WTC11 (cell line): Measurements from ENCODE around the gene NTN1.

Source experiments
- ATF2 ChIP-seq: sonication (generic); formaldehyde crosslinking; IDR thresholded peaks from 2 replicates; pipeline ENCODE4 v1.8.1; 2022; ENCODE audit warnings: low read depth, missing genetic modification reagents, borderline replicate concordance
- CTCF ChIP-seq: fragments of 200-600 bp; IDR thresholded peaks from 2 replicates; pipeline ENCODE4 v1.8.0; 2022; ENCODE audit warnings: antibody characterized with exemption
- GABPB1 ChIP-seq: sonication (generic); formaldehyde crosslinking; IDR thresholded peaks from 2 replicates; pipeline ENCODE4 v1.8.1; 2023; ENCODE audit warnings: mild to moderate bottlenecking, missing genetic modification reagents
- JAZF1 ChIP-seq: fragments of 250-450 bp; sonication (Bioruptor Pico); IDR thresholded peaks from 2 replicates; pipeline ENCODE4 v1.9.0; 2021; ENCODE audit warnings: moderate library complexity, mild to moderate bottlenecking, inconsistent platforms
- KAT7 ChIP-seq: sonication (generic); formaldehyde crosslinking; IDR thresholded peaks from 2 replicates; pipeline ENCODE4 v1.8.1; 2023; ENCODE audit warnings: missing genetic modification reagents, mild to moderate bottlenecking, borderline replicate concordance
- MAX ChIP-seq: sonication (generic); formaldehyde crosslinking; IDR thresholded peaks from 2 replicates; pipeline ENCODE4 v1.8.0; 2022; ENCODE audit warnings: mild to moderate bottlenecking, missing genetic modification reagents
- MXD4 ChIP-seq: fragments of 250-450 bp; sonication (Bioruptor Pico); IDR thresholded peaks from 2 replicates; pipeline ENCODE4 v1.8.0; 2021; ENCODE audit warnings: mild to moderate bottlenecking, moderate library complexity, borderline replicate concordance
- USF2 ChIP-seq: sonication (generic); formaldehyde crosslinking; IDR thresholded peaks from 2 replicates; pipeline ENCODE4 v1.8.1; 2023; ENCODE audit warnings: mild to moderate bottlenecking, missing genetic modification reagents, moderate library complexity
- TF ChIP-seq, protein P1 (sequence below): sonication (generic); formaldehyde crosslinking; IDR thresholded peaks from 2 replicates; pipeline ENCODE4 v1.8.0; 2022; ENCODE audit warnings: missing genetic modification reagents
- TF ChIP-seq, protein P2 (sequence below): fragments of 250-450 bp; sonication (Bioruptor Pico); conservative IDR thresholded peaks from 2 replicates; pipeline ENCODE4 v1.9.0; 2021; ENCODE audit warnings: mild to moderate bottlenecking

GRCh38 chr17:9232591-9233270 lies 211.4 kb downstream of the NTN1 start:
- TF ChIP-seq ATF2 (no peak), MAX (no peak), JAZF1 (CRISPR knock-in tag) (no peak), CTCF (no peak), KAT7 (CRISPR knock-in tag) (no peak), USF2 (CRISPR knock-in tag) (no peak), MXD4 (no peak), GABPB1 (CRISPR knock-in tag) (no peak)
- TF ChIP-seq, protein P1, sequence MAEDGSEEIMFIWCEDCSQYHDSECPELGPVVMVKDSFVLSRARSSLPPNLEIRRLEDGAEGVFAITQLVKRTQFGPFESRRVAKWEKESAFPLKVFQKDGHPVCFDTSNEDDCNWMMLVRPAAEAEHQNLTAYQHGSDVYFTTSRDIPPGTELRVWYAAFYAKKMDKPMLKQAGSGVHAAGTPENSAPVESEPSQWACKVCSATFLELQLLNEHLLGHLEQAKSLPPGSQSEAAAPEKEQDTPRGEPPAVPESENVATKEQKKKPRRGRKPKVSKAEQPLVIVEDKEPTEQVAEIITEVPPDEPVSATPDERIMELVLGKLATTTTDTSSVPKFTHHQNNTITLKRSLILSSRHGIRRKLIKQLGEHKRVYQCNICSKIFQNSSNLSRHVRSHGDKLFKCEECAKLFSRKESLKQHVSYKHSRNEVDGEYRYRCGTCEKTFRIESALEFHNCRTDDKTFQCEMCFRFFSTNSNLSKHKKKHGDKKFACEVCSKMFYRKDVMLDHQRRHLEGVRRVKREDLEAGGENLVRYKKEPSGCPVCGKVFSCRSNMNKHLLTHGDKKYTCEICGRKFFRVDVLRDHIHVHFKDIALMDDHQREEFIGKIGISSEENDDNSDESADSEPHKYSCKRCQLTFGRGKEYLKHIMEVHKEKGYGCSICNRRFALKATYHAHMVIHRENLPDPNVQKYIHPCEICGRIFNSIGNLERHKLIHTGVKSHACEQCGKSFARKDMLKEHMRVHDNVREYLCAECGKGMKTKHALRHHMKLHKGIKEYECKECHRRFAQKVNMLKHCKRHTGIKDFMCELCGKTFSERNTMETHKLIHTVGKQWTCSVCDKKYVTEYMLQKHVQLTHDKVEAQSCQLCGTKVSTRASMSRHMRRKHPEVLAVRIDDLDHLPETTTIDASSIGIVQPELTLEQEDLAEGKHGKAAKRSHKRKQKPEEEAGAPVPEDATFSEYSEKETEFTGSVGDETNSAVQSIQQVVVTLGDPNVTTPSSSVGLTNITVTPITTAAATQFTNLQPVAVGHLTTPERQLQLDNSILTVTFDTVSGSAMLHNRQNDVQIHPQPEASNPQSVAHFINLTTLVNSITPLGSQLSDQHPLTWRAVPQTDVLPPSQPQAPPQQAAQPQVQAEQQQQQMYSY, result no peak
- TF ChIP-seq, protein P2, sequence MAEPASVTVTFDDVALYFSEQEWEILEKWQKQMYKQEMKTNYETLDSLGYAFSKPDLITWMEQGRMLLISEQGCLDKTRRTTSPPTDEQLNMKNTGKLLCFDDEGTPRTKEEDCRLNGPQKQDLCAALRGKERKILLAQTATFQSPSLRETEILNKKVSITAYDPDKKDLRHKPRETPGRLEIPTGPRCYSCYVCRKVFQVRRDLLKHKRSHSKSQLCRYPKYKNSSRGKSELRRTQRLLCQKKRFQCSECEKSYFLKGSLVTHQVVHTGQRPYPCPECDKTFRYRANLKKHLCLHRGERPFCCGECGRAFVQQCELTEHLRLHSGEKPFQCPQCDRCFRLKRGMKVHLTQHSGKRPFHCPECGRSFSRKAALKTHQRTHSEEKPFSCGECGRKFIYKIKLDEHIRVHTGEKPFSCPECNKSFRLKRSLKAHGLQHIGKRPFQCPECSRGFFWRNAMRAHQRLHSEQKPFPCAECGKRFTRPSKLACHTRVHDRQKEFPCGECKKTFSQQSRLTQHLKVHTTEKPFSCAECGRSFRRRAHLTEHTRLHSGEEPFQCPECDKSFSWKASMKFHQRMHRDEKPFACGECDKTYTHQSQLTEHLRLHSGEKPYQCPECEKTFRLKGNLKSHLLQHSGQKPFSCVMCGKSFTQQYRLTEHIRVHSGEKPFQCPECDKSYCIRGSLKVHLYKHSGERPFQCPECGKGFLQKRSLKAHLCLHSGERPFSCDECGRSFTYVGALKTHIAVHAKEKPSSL (CRISPR knock-in tag), result no peak
